ENCODE results near the gene FBXL13.

- TF ChIP-seq STAT1 (IDR thresholded peaks at IDR 0.05; ENCODE audit: unreplicated experiment), result no peak
- no peak for TF ChIP-seq CTCF (conservative IDR thresholded peaks at IDR 0.05; ENCODE audit: low read depth in 2 of 2)
- TF ChIP-seq REST (IDR thresholded peaks at IDR 0.05; ENCODE audit: unreplicated experiment), result no peak
- TF ChIP-seq EZH2phosphoT487 (IDR thresholded peaks at IDR 0.05; ENCODE audit: unreplicated experiment), result no peak
- TF ChIP-seq POLR2AphosphoS5 (IDR thresholded peaks at IDR 0.05; ENCODE audit: low read depth), result no peak
- TF ChIP-seq JUNB (IDR thresholded peaks at IDR 0.05; ENCODE audit: unreplicated experiment), result no peak
- no peak for TF ChIP-seq EZH2 (IDR thresholded peaks at IDR 0.05; ENCODE audit: low read depth, unreplicated experiment)
- no peak for TF ChIP-seq CREB1 (CRISPR knock-in tag; IDR thresholded peaks at IDR 0.05; ENCODE audit: low read depth)
- no peak for TF ChIP-seq ZNF114 (CRISPR knock-in tag; IDR thresholded peaks at IDR 0.05)
- TF ChIP-seq ZNF331 (CRISPR knock-in tag; IDR thresholded peaks at IDR 0.05; ENCODE audit: low read depth), result no peak
Observed at GRCh38 chr7:102985176-102985783, 89.3 kb downstream of the FBXL13 start.

Measured in GM23338 (cell line).